Measurements from ENCODE around the gene HPGDS.

HPGDS gene

GRCh38 chr4:94350095-94350494 is 7.5 kb upstream of the HPGDS start:
- no peak for DNase-seq (ENCODE audit: low read depth)
- no peak for TF ChIP-seq CTCF (conservative IDR thresholded peaks at IDR 0.05; ENCODE audit: control insufficient read depth, insufficient read depth, low read depth, low read length)
- H3K4me3 ChIP-seq (ENCODE audit: control insufficient read depth, low read depth, low read length): no peak overlapping the region

- DNase-seq (ENCODE audit: low read depth): peak; percentile 13
- H3K4me3 ChIP-seq (ENCODE audit: control insufficient read depth, low read depth, low read length): no peak overlapping the region
- TF ChIP-seq CTCF (conservative IDR thresholded peaks at IDR 0.05; ENCODE audit: control insufficient read depth, insufficient read depth, low read depth, low read length): no peak
Observed at GRCh38 chr4:94349193-94349592, 6.6 kb upstream of the HPGDS start.

GRCh38 chr4:94348666-94349065 is 6.0 kb upstream of the HPGDS start:
- DNase-seq (ENCODE audit: low read depth): no peak
- TF ChIP-seq CTCF (conservative IDR thresholded peaks at IDR 0.05; ENCODE audit: control insufficient read depth, insufficient read depth, low read depth, low read length): no peak
- no peak overlapping the region for H3K4me3 ChIP-seq (ENCODE audit: control insufficient read depth, low read depth, low read length)

- no peak overlapping the region for H3K4me3 ChIP-seq (ENCODE audit: control insufficient read depth, low read depth, low read length)
- TF ChIP-seq CTCF (conservative IDR thresholded peaks at IDR 0.05; ENCODE audit: control insufficient read depth, insufficient read depth, low read depth, low read length): no peak
- DNase-seq (ENCODE audit: low read depth): no peak
Observed at GRCh38 chr4:94346541-94346940, 3.9 kb upstream of the HPGDS start.

GRCh38 chr4:94345969-94346368 is 3.3 kb upstream of the HPGDS start:
- DNase-seq (ENCODE audit: low read depth): no peak
- no peak overlapping the region for H3K4me3 ChIP-seq (ENCODE audit: control insufficient read depth, low read depth, low read length)
- no peak for TF ChIP-seq CTCF (conservative IDR thresholded peaks at IDR 0.05; ENCODE audit: control insufficient read depth, insufficient read depth, low read depth, low read length)

- TF ChIP-seq CTCF (conservative IDR thresholded peaks at IDR 0.05; ENCODE audit: control insufficient read depth, insufficient read depth, low read depth, low read length): no peak
- H3K4me3 ChIP-seq (ENCODE audit: control insufficient read depth, low read depth, low read length): no peak overlapping the region
- DNase-seq (ENCODE audit: low read depth): no peak
Observed at GRCh38 chr4:94345266-94345665, 2.6 kb upstream of the HPGDS start.

- no peak for TF ChIP-seq CTCF (conservative IDR thresholded peaks at IDR 0.05; ENCODE audit: control insufficient read depth, insufficient read depth, low read depth, low read length)
- no peak for DNase-seq (ENCODE audit: low read depth)
- H3K4me3 ChIP-seq (ENCODE audit: control insufficient read depth, low read depth, low read length): no peak overlapping the region
Observed at GRCh38 chr4:94344457-94344856, 1.8 kb upstream of the HPGDS start.
